Neuronal stem cell (in vitro differentiated cells): ENCODE measurements around the gene ISX.

Experiments
- DNase-seq: peaks from one replicate; pipeline ENCODE4 v3.0.0-alpha.2; 2013; ENCODE audit warnings: low spot score
- H2AFZ ChIP-seq: one replicate; pipeline ENCODE4 v1.6.1; 2013; ENCODE audit warnings: mild to moderate bottlenecking, low read length, inconsistent platforms
- H2AK5ac ChIP-seq: 2 replicates; pipeline ENCODE4 v1.6.1; 2013; ENCODE audit warnings: low read depth, mild to moderate bottlenecking, inconsistent platforms, low read length, moderate library complexity, mixed read lengths
- H2BK120ac ChIP-seq: 2 replicates; pipeline ENCODE4 v1.6.1; 2013; ENCODE audit warnings: low read depth, mild to moderate bottlenecking, inconsistent platforms, low read length, moderate library complexity, mixed read lengths
- H2BK12ac ChIP-seq: one replicate; pipeline ENCODE4 v1.6.1; 2013; ENCODE audit warnings: low read length, inconsistent platforms
- H2BK15ac ChIP-seq: 2 replicates; pipeline ENCODE4 v1.6.1; 2013; ENCODE audit warnings: mild to moderate bottlenecking, low read length, inconsistent platforms, mixed read lengths
- H2BK5ac ChIP-seq: one replicate; pipeline ENCODE4 v1.6.1; 2013; ENCODE audit warnings: inconsistent platforms, mild to moderate bottlenecking, low read length, moderate library complexity
- H3K14ac ChIP-seq: one replicate; pipeline ENCODE4 v1.6.1; 2013; ENCODE audit warnings: low read length, inconsistent platforms
- H3K18ac ChIP-seq: 2 replicates; pipeline ENCODE4 v1.6.1; 2013; ENCODE audit warnings: low read length, inconsistent platforms
- H3K23ac ChIP-seq: 2 replicates; pipeline ENCODE4 v1.6.1; 2013; ENCODE audit warnings: low read depth, mild to moderate bottlenecking, mixed read lengths, low read length, inconsistent platforms; ENCODE audit not compliant: poor library complexity
- H3K27ac ChIP-seq: replicated peaks from 3 replicates; pipeline ENCODE4 v1.5.1; 2013; ENCODE audit warnings: low read length, inconsistent platforms
- H3K27me3 ChIP-seq, 3 experiments: 2 replicates each; pipeline ENCODE4 v1.6.1; 2013; ENCODE audit warnings: low read length in 3 of 3, mild to moderate bottlenecking in 2 of 3, inconsistent platforms in 1 of 3, low read depth in 1 of 3, mixed read lengths in 1 of 3, moderate library complexity in 1 of 3; ENCODE audit not compliant: control insufficient read depth in 3 of 3, insufficient read depth in 3 of 3
- H3K36me3 ChIP-seq, 2 donors: replicated peaks in 1 of 2; 2 replicates each; pipeline ENCODE4 v1.6.1; 2013; ENCODE audit warnings: low read length in 2 of 2; ENCODE audit not compliant: control insufficient read depth in 2 of 2, insufficient read depth in 2 of 2
- H3K4ac ChIP-seq: 2 replicates; pipeline ENCODE4 v1.6.1; 2013; ENCODE audit warnings: inconsistent platforms, mild to moderate bottlenecking, low read length, moderate library complexity
- H3K4me1 ChIP-seq, 2 donors: 1 replicate in 1 of 2; 2 replicates in 1 of 2; pipeline ENCODE4 v1.6.1; 2013; ENCODE audit warnings: low read length in 2 of 2, low read depth in 1 of 2; ENCODE audit not compliant: control insufficient read depth in 2 of 2, insufficient read depth in 1 of 2
- H3K4me2 ChIP-seq: one replicate; pipeline ENCODE4 v1.6.1; 2013; ENCODE audit warnings: mild to moderate bottlenecking, low read length, inconsistent platforms; ENCODE audit not compliant: insufficient read depth, poor library complexity, severe bottlenecking
- H3K4me3 ChIP-seq, 2 donors: 2 replicates each; pipeline ENCODE4 v1.5.1; 2013; ENCODE audit warnings: low read length in 2 of 2, mild to moderate bottlenecking in 2 of 2, inconsistent platforms in 1 of 2, moderate library complexity in 1 of 2
- H3K79me1 ChIP-seq: one replicate; pipeline ENCODE4 v1.6.1; 2013; ENCODE audit warnings: low read depth, mild to moderate bottlenecking, inconsistent platforms, low read length, moderate library complexity
- H3K9ac ChIP-seq: one replicate; pipeline ENCODE4 v1.6.1; 2013; ENCODE audit warnings: mild to moderate bottlenecking, low read depth, low read length, inconsistent platforms; ENCODE audit not compliant: poor library complexity
- H3K9me3 ChIP-seq, 2 donors: replicated peaks in 1 of 2; 2 replicates each; pipeline versions ENCODE3 to v1.6.1; 2013; ENCODE audit warnings: low read length in 2 of 2, mild to moderate bottlenecking in 2 of 2, inconsistent platforms in 1 of 2, low read depth in 1 of 2, mixed read lengths in 1 of 2, moderate library complexity in 1 of 2; ENCODE audit not compliant: control insufficient read depth in 2 of 2, insufficient read depth in 1 of 2
- H4K8ac ChIP-seq: one replicate; pipeline ENCODE4 v1.6.1; 2013; ENCODE audit warnings: low read depth, mild to moderate bottlenecking, inconsistent platforms, low read length, moderate library complexity
- H4K91ac ChIP-seq: one replicate; pipeline ENCODE4 v1.6.1; 2013; ENCODE audit warnings: low read length, low read depth, mild to moderate bottlenecking, inconsistent platforms; ENCODE audit not compliant: poor library complexity
- WGBS, 2 donors: extraction: QIAGEN DNeasy Blood & Tissue Kit; methylation state at CpG; one replicate each; pipeline ENCODE4 v1.1.7; 2013; ENCODE audit warnings: missing lambda C conversion rate in 2 of 2, mixed read lengths in 1 of 2; ENCODE audit not compliant: insufficient read length in 2 of 2, insufficient replicate concordance in 1 of 2; ENCODE audit errors: extremely low coverage in 2 of 2; 5-methylcytosine and 5-hydroxymethylcytosine counted together

Gene ISX

GRCh38 chr22:35071784-35072183, 5.8 kb downstream of the ISX start:
- no peak overlapping the region for H2AK5ac ChIP-seq
- no peak overlapping the region for H3K23ac ChIP-seq
- H2BK12ac ChIP-seq = no peak overlapping the region
- H3K14ac ChIP-seq = no peak overlapping the region
- no peaks in the 10 kb centered on the region for H3K36me3 ChIP-seq
- H3K4me2 ChIP-seq = no peak overlapping the region
- H4K8ac ChIP-seq = no peak overlapping the region
- H3K27me3 ChIP-seq = peaks cover 0 to 3% (median 0%) of the 10 kb centered on the region in 3 experiments
- no peak overlapping the region for H3K4me3 ChIP-seq
- no peaks in the 10 kb centered on the region for H3K4me1 ChIP-seq
- WGBS, 2 donors = no CpG with 5 or more reads among the region's 3 CpGs
- no peak overlapping the region for H2BK15ac ChIP-seq
- H3K79me1 ChIP-seq = no peaks in the 10 kb centered on the region
- no peak overlapping the region for H4K91ac ChIP-seq
- no peak overlapping the region for H2BK5ac ChIP-seq
- H3K27ac ChIP-seq = no peak overlapping the region
- DNase-seq = no peak
- H3K4ac ChIP-seq = no peak overlapping the region
- no peak overlapping the region for H3K18ac ChIP-seq
- no peaks in the 10 kb centered on the region for H3K9me3 ChIP-seq
- no peak overlapping the region for H2AFZ ChIP-seq
- H2BK120ac ChIP-seq = no peak overlapping the region
- no peak overlapping the region for H3K9ac ChIP-seq

GRCh38 chr22:35072925-35073324, 7.0 kb downstream of the ISX start:
- H2BK12ac ChIP-seq = no peak overlapping the region
- no peak overlapping the region for H3K14ac ChIP-seq
- no peaks in the 10 kb centered on the region for H3K79me1 ChIP-seq
- H3K4me3 ChIP-seq = no peak overlapping the region
- no peak overlapping the region for H3K27ac ChIP-seq
- no peak overlapping the region for H4K8ac ChIP-seq
- no peak overlapping the region for H3K4me2 ChIP-seq
- H2BK15ac ChIP-seq = no peak overlapping the region
- H2BK120ac ChIP-seq = no peak overlapping the region
- no peak overlapping the region for H3K18ac ChIP-seq
- no peak overlapping the region for H2AFZ ChIP-seq
- no CpG with 5 or more reads among the region's 4 CpGs for WGBS, 2 donors
- H2BK5ac ChIP-seq = no peak overlapping the region
- H3K23ac ChIP-seq = no peak overlapping the region
- no peak for DNase-seq
- no peak overlapping the region for H4K91ac ChIP-seq
- H3K36me3 ChIP-seq = no peaks in the 10 kb centered on the region
- H3K4me1 ChIP-seq = no peaks in the 10 kb centered on the region
- H2AK5ac ChIP-seq = no peak overlapping the region
- H3K4ac ChIP-seq = no peak overlapping the region
- no peak overlapping the region for H3K9ac ChIP-seq
- no peaks in the 10 kb centered on the region for H3K9me3 ChIP-seq
- no peaks in the 10 kb centered on the region for H3K27me3 ChIP-seq

- Histone ChIP-seq H3K27me3 (no peaks in the 10 kb centered on the region), H4K91ac (no peak overlapping the region), H3K9me3 (no peaks in the 10 kb centered on the region), H2AFZ (no peak overlapping the region), H3K4me2 (no peak overlapping the region), H3K18ac (no peak overlapping the region), H3K79me1 (no peaks in the 10 kb centered on the region), H2BK12ac (no peak overlapping the region), H3K36me3 (no peaks in the 10 kb centered on the region), H3K4me3 (no peak overlapping the region), H3K9ac (no peak overlapping the region), H2AK5ac (no peak overlapping the region), H2BK15ac (no peak overlapping the region), H2BK5ac (no peak overlapping the region), H3K14ac (no peak overlapping the region), H3K27ac (no peak overlapping the region), H3K4ac (no peak overlapping the region), H4K8ac (no peak overlapping the region), H3K23ac (no peak overlapping the region), H2BK120ac (no peak overlapping the region), H3K4me1 (no peaks in the 10 kb centered on the region)
- no peak for DNase-seq
- WGBS, 2 donors = no CpG with 5 or more reads among the region's 4 CpGs
Measured at GRCh38 chr22:35074583-35074982, 8.6 kb downstream of the ISX start.

- H2AK5ac ChIP-seq = no peak overlapping the region
- H3K79me1 ChIP-seq = no peaks in the 10 kb centered on the region
- H2BK120ac ChIP-seq = no peak overlapping the region
- H3K9ac ChIP-seq = no peak overlapping the region
- H2BK5ac ChIP-seq = no peak overlapping the region
- no peaks in the 10 kb centered on the region for H3K36me3 ChIP-seq
- no peak for DNase-seq
- H3K4me1 ChIP-seq = no peaks in the 10 kb centered on the region
- no peaks in the 10 kb centered on the region for H3K9me3 ChIP-seq
- no CpG with 5 or more reads among the region's 6 CpGs for WGBS, 2 donors
- no peak overlapping the region for H2BK15ac ChIP-seq
- no peak overlapping the region for H3K4me2 ChIP-seq
- H4K91ac ChIP-seq = no peak overlapping the region
- no peak overlapping the region for H3K23ac ChIP-seq
- no peak overlapping the region for H2BK12ac ChIP-seq
- no peak overlapping the region for H3K4me3 ChIP-seq
- no peak overlapping the region for H3K14ac ChIP-seq
- no peak overlapping the region for H3K18ac ChIP-seq
- H4K8ac ChIP-seq = no peak overlapping the region
- H2AFZ ChIP-seq = no peak overlapping the region
- no peak overlapping the region for H3K27ac ChIP-seq
- H3K27me3 ChIP-seq = no peaks in the 10 kb centered on the region
- no peak overlapping the region for H3K4ac ChIP-seq
Measured at GRCh38 chr22:35076630-35077029, 10.7 kb downstream of the ISX start.
